H1 (cell line): Measurements from ENCODE around the gene RBM4B. TPM values are rescaled to one million over a fixed set of nuclear protein-coding genes. Genes with fewer than 3 reads are reported as not detected.

Source experiments
- CTCF ChIA-PET: fragments of 300-600 bp; sonication (Branson Sonifier 250); formaldehyde crosslinking; loops from one replicate; lab custom pipeline; 2021; ENCODE audit not compliant: partially characterized antibody; lab: Charles Lee
- POLR2A ChIA-PET: fragments of 300-600 bp; sonication (Branson Sonifier 250); formaldehyde crosslinking; loops from one replicate; lab custom pipeline; 2021; ENCODE audit warnings: inconsistent platforms; ENCODE audit not compliant: partially characterized antibody; lab: Charles Lee
- DNase-seq, 2 experiments: peaks; one replicate each; pipeline versions ENCODE4 v3.0.0 to v3.0.0-alpha.2; 2010 to 2022; ENCODE audit warnings: low spot score in 2 of 2, low read depth in 1 of 2, mixed read lengths in 1 of 2
- FAIRE-seq: peaks from 2 replicates; lab custom pipeline; 2011; peaks lifted over from hg19 to GRCh38; lab: Jason Lieb, UNC
- H2AFZ ChIP-seq: 2 replicates; pipeline ENCODE4 v1.8.1; 2012; ENCODE audit warnings: low read length, inconsistent platforms
- H2AK5ac ChIP-seq: 2 replicates; pipeline ENCODE4 v1.6.1; 2013; ENCODE audit warnings: low read depth, low read length
- H2BK120ac ChIP-seq: replicated peaks from 2 replicates; pipeline ENCODE3; 2013; ENCODE audit warnings: low read depth, low read length, inconsistent platforms
- H2BK12ac ChIP-seq: 2 replicates; pipeline ENCODE4 v1.6.1; 2013; ENCODE audit warnings: low read depth, low read length
- H2BK15ac ChIP-seq: 2 replicates; pipeline ENCODE4 v1.6.1; 2013; ENCODE audit warnings: low read length
- H2BK20ac ChIP-seq: 2 replicates; pipeline ENCODE4 v1.6.1; 2013; ENCODE audit warnings: low read length
- H2BK5ac ChIP-seq: 2 replicates; pipeline ENCODE4 v1.6.1; 2013; ENCODE audit warnings: low read depth, low read length
- H3K14ac ChIP-seq: 2 replicates; pipeline ENCODE4 v1.6.1; 2013; ENCODE audit warnings: inconsistent platforms; ENCODE audit not compliant: insufficient read length
- H3K18ac ChIP-seq: 2 replicates; pipeline ENCODE4 v1.6.1; 2013; ENCODE audit warnings: low read length; ENCODE audit errors: extremely low read depth
- H3K23ac ChIP-seq: 2 replicates; pipeline ENCODE4 v1.6.1; 2013; ENCODE audit warnings: inconsistent platforms; ENCODE audit not compliant: insufficient read length
- H3K23me2 ChIP-seq: 2 replicates; pipeline ENCODE4 v1.6.1; 2013; ENCODE audit warnings: low read depth, low read length
- H3K27ac ChIP-seq: 2 replicates; pipeline ENCODE4 v1.6.1; 2011; ENCODE audit warnings: low read depth, low read length, inconsistent platforms
- H3K27me3 ChIP-seq, 4 experiments: replicated peaks in 1 of 4; 1 replicate in 1 of 4; 2 replicates in 3 of 4; pipeline versions ENCODE4 v1.6.1 to v1.8.1; 2011 to 2013; ENCODE audit warnings: low read length in 3 of 4, mild to moderate bottlenecking in 3 of 4, inconsistent platforms in 2 of 4, mixed read lengths in 2 of 4, moderate library complexity in 1 of 4; ENCODE audit not compliant: control insufficient read depth in 3 of 4, insufficient read depth in 3 of 4; ENCODE audit errors: extremely low read depth in 1 of 4
- H3K36me3 ChIP-seq, 4 experiments: 2 replicates each; pipeline versions ENCODE4 v1.6.1 to v1.8.1; 2011 to 2013; ENCODE audit warnings: mild to moderate bottlenecking in 4 of 4, low read length in 3 of 4, moderate library complexity in 2 of 4, control low read depth in 1 of 4, inconsistent platforms in 1 of 4; ENCODE audit not compliant: insufficient read depth in 4 of 4, control insufficient read depth in 2 of 4
- H3K4ac ChIP-seq: replicated peaks from 2 replicates; pipeline ENCODE3; 2013; ENCODE audit warnings: low read length, low read depth, mixed read lengths, inconsistent platforms; ENCODE audit not compliant: insufficient read length
- H3K4me1 ChIP-seq, 4 experiments: replicated peaks in 1 of 4; 1 replicate in 1 of 4; 2 replicates in 3 of 4; pipeline versions ENCODE4 v1.6.1 to v1.8.1; 2011 to 2013; ENCODE audit warnings: low read length in 3 of 4, inconsistent platforms in 2 of 4, mixed read lengths in 1 of 4; ENCODE audit not compliant: insufficient read depth in 4 of 4, control insufficient read depth in 3 of 4
- H3K4me2 ChIP-seq, 2 experiments: 2 replicates each; pipeline versions ENCODE4 v1.6.1 to v1.8.1; 2011 to 2013; ENCODE audit warnings: low read depth in 2 of 2, low read length in 2 of 2, control low read depth in 1 of 2, inconsistent platforms in 1 of 2, mild to moderate bottlenecking in 1 of 2; ENCODE audit not compliant: insufficient read depth in 1 of 2
- H3K4me3 ChIP-seq, 4 experiments: fragments of 200-600, 300-600 bp in 1 of 4; sonication (generic), shearing (Covaris generic), sonication (Bioruptor Twin) in 1 of 4; 2 replicates each; pipeline versions ENCODE4 v1.5.1 to v1.8.1; 2011 to 2016; ENCODE audit warnings: low read length in 4 of 4, low read depth in 3 of 4, control low read depth in 2 of 4, inconsistent platforms in 2 of 4, mild to moderate bottlenecking in 2 of 4, mixed read lengths in 1 of 4, moderate library complexity in 1 of 4; ENCODE audit not compliant: insufficient read depth in 2 of 4; ENCODE audit errors: extremely low read depth in 1 of 4
- H3K56ac ChIP-seq: replicated peaks from 2 replicates; pipeline ENCODE3; 2013; ENCODE audit warnings: low read depth, mild to moderate bottlenecking, mixed read lengths, low read length, inconsistent platforms; ENCODE audit not compliant: insufficient read length
- H3K79me1 ChIP-seq: 2 replicates; pipeline ENCODE4 v1.6.1; 2013; ENCODE audit warnings: low read depth, low read length, control low read depth
- H3K79me2 ChIP-seq, 2 experiments: 2 replicates each; pipeline versions ENCODE4 v1.6.1 to v1.8.1; 2012 to 2013; ENCODE audit warnings: low read length in 2 of 2, mild to moderate bottlenecking in 2 of 2, inconsistent platforms in 1 of 2; ENCODE audit not compliant: insufficient read depth in 2 of 2, control insufficient read depth in 1 of 2
- H3K9ac ChIP-seq, 4 experiments: replicated peaks in 1 of 4; 1 replicate in 1 of 4; 2 replicates in 3 of 4; pipeline versions ENCODE4 v1.6.1 to v1.8.1; 2011 to 2013; ENCODE audit warnings: low read depth in 3 of 4, low read length in 3 of 4, control low read depth in 2 of 4, mild to moderate bottlenecking in 2 of 4, moderate library complexity in 2 of 4, inconsistent platforms in 1 of 4; ENCODE audit errors: extremely low read depth in 1 of 4
- H3K9me3 ChIP-seq, 2 experiments: 2 replicates each; pipeline versions ENCODE4 v1.6.1 to v1.8.1; 2012 to 2013; ENCODE audit warnings: mild to moderate bottlenecking in 2 of 2, moderate library complexity in 2 of 2, control low read depth in 1 of 2, inconsistent platforms in 1 of 2, low read depth in 1 of 2, low read length in 1 of 2, mixed read lengths in 1 of 2; ENCODE audit not compliant: insufficient read depth in 2 of 2
- H4K20me1 ChIP-seq, 2 experiments: replicated peaks in 1 of 2; 2 replicates each; pipeline versions ENCODE3 to v1.8.1; 2011 to 2013; ENCODE audit warnings: inconsistent platforms in 2 of 2, low read length in 2 of 2, mild to moderate bottlenecking in 1 of 2; ENCODE audit not compliant: insufficient read depth in 2 of 2, control insufficient read depth in 1 of 2
- H4K5ac ChIP-seq: 2 replicates; pipeline ENCODE4 v1.6.1; 2013; ENCODE audit warnings: low read length, low read depth, mixed read lengths, inconsistent platforms; ENCODE audit not compliant: insufficient read length
- H4K8ac ChIP-seq: 2 replicates; pipeline ENCODE4 v1.8.0; 2013; ENCODE audit warnings: mild to moderate bottlenecking, moderate library complexity, low read length, inconsistent platforms; ENCODE audit not compliant: insufficient read depth; ENCODE audit errors: extremely low read depth
- H4K91ac ChIP-seq: replicated peaks from 2 replicates; pipeline ENCODE3; 2013; ENCODE audit warnings: low read length, mixed read lengths, inconsistent platforms; ENCODE audit not compliant: insufficient read length
- CBX8 ChIP-seq: fragments of 300-800, 300-1000 bp; sonication (generic); IDR thresholded peaks from 2 replicates; pipeline ENCODE4 v1.7.1; 2016; ENCODE audit warnings: low read depth, low read length, borderline replicate concordance
- CEBPB ChIP-seq: IDR thresholded peaks from 2 replicates; pipeline ENCODE4 v1.6.1; 2012; ENCODE audit warnings: low read depth, low read length
- CTBP2 ChIP-seq: IDR thresholded peaks from 2 replicates; pipeline ENCODE4 v1.7.0; 2011; ENCODE audit warnings: borderline replicate concordance, mild to moderate bottlenecking, moderate library complexity, mixed read lengths, low read length; ENCODE audit not compliant: insufficient read depth, insufficient read length
- JUN ChIP-seq: IDR thresholded peaks from 2 replicates; pipeline ENCODE4 v1.6.1; 2011; ENCODE audit warnings: low read depth, mild to moderate bottlenecking, improper control_type of control experiment, low read length
- KDM4A ChIP-seq: IDR thresholded peaks from one replicate; pipeline ENCODE4 v1.7.1; 2012; ENCODE audit warnings: low read depth, mild to moderate bottlenecking, moderate library complexity, low read length, inconsistent platforms; ENCODE audit not compliant: severe bottlenecking
- NRF1 ChIP-seq: IDR thresholded peaks from 2 replicates; pipeline ENCODE4 v1.6.1; 2011; ENCODE audit warnings: mild to moderate bottlenecking, low read depth, low read length, improper control_type of control experiment
- SIRT6 ChIP-seq: IDR thresholded peaks from one replicate; pipeline ENCODE4 v1.7.1; 2012; ENCODE audit warnings: low read length, inconsistent platforms
- SP4 ChIP-seq: IDR thresholded peaks from 2 replicates; pipeline ENCODE4 v1.6.1; 2012; ENCODE audit warnings: low read length, inconsistent platforms
- USF2 ChIP-seq: IDR thresholded peaks from 2 replicates; pipeline ENCODE4 v1.6.1; 2011; ENCODE audit warnings: low read length, improper control_type of control experiment
- WGBS, 2 experiments: shearing (Covaris generic) in 1 of 2; methylation state at CpG; one replicate each; pipeline versions ENCODE4 v1.1.6 to v1.1.7; 2013 to 2015; ENCODE audit warnings: low lambda C conversion rate in 2 of 2, mixed read lengths in 2 of 2, inconsistent platforms in 1 of 2, low coverage in 1 of 2, missing lambda C conversion rate in 1 of 2; ENCODE audit not compliant: insufficient replicate concordance in 2 of 2, insufficient coverage in 1 of 2, insufficient read length in 1 of 2; ENCODE audit errors: extremely low coverage in 1 of 2, missing lambda C conversion rate in 1 of 2; 5-methylcytosine and 5-hydroxymethylcytosine counted together
- polyA plus RNA-seq, 7 experiments: library from polyadenylated mRNA; depleted of rRNA in 3 of 7; stranded (reverse) in 5 of 7; unstranded in 2 of 7; fragments of >200 nt in 5 of 7; fragments of 200-250 nt in 2 of 7; gene quantifications; 1 replicate in 5 of 7; 2 replicates in 1 of 7; 4 replicates in 1 of 7; pipeline versions ENCODE4 v1.2.1 to v1.2.3, GENCODE V29; 2011 to 2013; ENCODE audit warnings: missing spikeins in 2 of 7, mixed read lengths in 2 of 7
- total RNA-seq: library from RNA; stranded (reverse); fragmentation: NEBNext Ultra II Directional; extraction: Animal tissue kit (Norgen Biotek cat#: 25700); gene quantifications from 2 replicates; pipeline ENCODE4 v1.2.1, GENCODE V29; 2021

The RBM4B gene
- total and polyA plus RNA-seq, 2 of the 8 experiments (the other 6 are each of a cell fraction or from before 2014, with no cell fraction given), result 27.5 to 30.5 TPM

- no peak overlapping the region for H3K9ac ChIP-seq
- no peak overlapping the region for H2AK5ac ChIP-seq
- no peak overlapping the region for H3K27ac ChIP-seq
- H3K18ac ChIP-seq, result no peak overlapping the region
- peaks cover 26% of the 10 kb centered on the region for H3K79me1 ChIP-seq
- no peak overlapping the region for H4K8ac ChIP-seq
- no peak overlapping the region for H3K4ac ChIP-seq
- H3K79me2 ChIP-seq, result peaks cover 17 to 90% of the 10 kb centered on the region in 2 experiments
- no peak overlapping the region for H2BK12ac ChIP-seq
- H3K27me3 ChIP-seq, result no peaks in the 10 kb centered on the region
- H3K23ac ChIP-seq, result no peak overlapping the region
- H3K4me3 ChIP-seq, result no peak overlapping the region
- H3K56ac ChIP-seq, result no peak overlapping the region
- no peak overlapping the region for H4K91ac ChIP-seq
- H3K23me2 ChIP-seq, result no peaks in the 10 kb centered on the region
- H3K36me3 ChIP-seq, result peaks cover 26 to 65% (median 44%) of the 10 kb centered on the region in 4 experiments
- H2BK120ac ChIP-seq, result no peak overlapping the region
- no peak overlapping the region for H3K4me2 ChIP-seq
- no peak overlapping the region for H2AFZ ChIP-seq
- CTCF ChIA-PET, result interaction anchor here (1.3 kb wide), 1 partner anchor 141 kb away, joined by 4 read pairs; no protein-coding TSS in a partner anchor
- no peak for FAIRE-seq
- H4K5ac ChIP-seq, result no peak overlapping the region
- 96% methylated on average over 6 of the region's 6 CpGs; no CpG with 5 or more reads in 1 of the 2 experiments for WGBS, 2 experiments
- H2BK15ac ChIP-seq, result no peak overlapping the region
- H3K14ac ChIP-seq, result no peak overlapping the region
- POLR2A ChIA-PET, result interaction anchor here (1.8 to 66.2 kb wide), 3 partner anchors 11 to 46 kb away, joined by 6 to 2165 read pairs (median 2165); partner anchors contain the start of genes CCDC87, CCS, RBM14 and RBM4
- DNase-seq, result no peak
- no peak overlapping the region for H2BK5ac ChIP-seq
- H3K4me1 ChIP-seq, result no peaks in the 10 kb centered on the region
- no peak overlapping the region for H2BK20ac ChIP-seq
- peaks cover 16 to 32% of the 10 kb centered on the region in 2 experiments for H4K20me1 ChIP-seq
- H3K9me3 ChIP-seq, result no peaks in the 10 kb centered on the region
- TF ChIP-seq SIRT6 (no peak), SP4 (no peak), NRF1 (no peak), CTBP2 (no peak), KDM4A (no peak), USF2 (no peak), JUN (no peak), CBX8 (no peak), CEBPB (no peak)
Measured at GRCh38 chr11:66631883-66632282, 45.8 kb downstream of the RBM4B start.
